ENCODE results near the gene SHH.

Gene SHH

GRCh38 chr7:155806096-155806871, 6.0 kb downstream of the SHH start:
- DNase-seq (ENCODE audit: low spot score) = no peak

GRCh38 chr7:155805826-155806095, 6.5 kb downstream of the SHH start:
- DNase-seq (ENCODE audit: low spot score) = no peak

DNA sequence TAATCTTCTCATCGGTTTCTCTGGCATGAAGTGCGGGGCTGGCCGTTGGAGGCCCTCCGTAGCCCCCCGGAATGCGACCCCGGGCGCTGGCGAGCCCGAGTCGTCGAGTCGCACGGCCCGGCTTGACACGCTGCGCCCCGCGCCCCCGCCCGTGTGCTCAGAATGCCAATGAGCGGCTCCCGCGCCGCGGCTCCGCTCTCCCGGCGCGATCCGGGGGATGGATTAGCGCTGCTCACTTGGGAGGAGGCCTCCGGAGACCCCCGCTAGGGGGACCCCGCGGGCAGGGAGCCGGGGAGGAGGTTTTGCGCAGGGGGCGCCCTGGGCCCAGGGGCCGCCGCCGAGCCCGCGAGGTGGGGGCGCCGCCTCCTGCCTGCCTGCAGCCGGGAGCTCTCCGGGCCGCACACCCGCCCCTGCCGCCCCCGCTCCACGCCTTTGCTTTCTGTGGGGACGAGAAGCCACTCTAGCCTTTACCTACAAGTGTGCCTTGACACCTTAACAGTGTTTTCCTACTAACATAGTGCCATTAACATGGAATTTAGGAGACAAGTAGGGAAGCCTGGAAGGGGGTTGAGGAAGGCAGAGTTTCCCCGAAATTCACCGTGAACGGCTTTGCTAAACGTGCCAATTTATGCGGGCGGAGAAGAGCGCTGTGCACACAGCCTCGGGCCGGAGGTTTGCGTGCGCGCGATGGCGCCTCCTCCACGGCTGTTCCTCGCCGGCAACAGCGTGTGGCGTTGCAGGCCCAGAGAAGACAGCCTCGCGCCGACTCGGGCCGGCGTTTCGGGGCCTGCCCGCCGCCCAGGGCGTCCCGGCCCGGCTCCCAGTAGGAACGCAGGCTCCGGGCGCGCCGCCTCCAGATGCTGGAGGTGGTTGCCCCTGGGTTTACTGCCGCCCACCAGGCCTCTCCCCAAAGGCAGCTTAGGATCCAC, 7.1 kb downstream of the SHH start:
- peak; percentile 50 for DNase-seq (ENCODE audit: low spot score)

DNA sequence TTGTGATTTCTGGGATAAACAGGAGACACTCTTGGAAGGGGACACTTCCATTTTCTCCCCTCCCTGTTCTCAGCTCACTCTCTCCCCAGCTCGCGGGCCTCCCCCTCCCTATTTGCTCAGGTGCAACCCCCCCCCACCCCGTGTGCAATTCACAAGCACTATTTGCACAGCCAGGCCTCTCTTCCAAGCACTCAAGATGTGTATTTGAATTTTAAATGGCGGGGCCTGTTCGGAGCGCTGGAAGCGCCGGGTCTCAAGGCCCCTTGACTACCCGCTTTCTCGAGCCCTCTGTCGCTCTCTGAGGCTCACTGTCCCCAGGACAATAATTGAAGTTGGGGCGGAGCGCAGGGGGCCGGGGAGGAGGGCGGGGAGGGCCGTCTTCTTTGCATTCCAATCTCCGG, 7.8 kb downstream of the SHH start:
- no peak for DNase-seq (ENCODE audit: low spot score)

GRCh38 chr7:155803418-155804376, 8.6 kb downstream of the SHH start:
- no peak for DNase-seq (ENCODE audit: low spot score)

DNA sequence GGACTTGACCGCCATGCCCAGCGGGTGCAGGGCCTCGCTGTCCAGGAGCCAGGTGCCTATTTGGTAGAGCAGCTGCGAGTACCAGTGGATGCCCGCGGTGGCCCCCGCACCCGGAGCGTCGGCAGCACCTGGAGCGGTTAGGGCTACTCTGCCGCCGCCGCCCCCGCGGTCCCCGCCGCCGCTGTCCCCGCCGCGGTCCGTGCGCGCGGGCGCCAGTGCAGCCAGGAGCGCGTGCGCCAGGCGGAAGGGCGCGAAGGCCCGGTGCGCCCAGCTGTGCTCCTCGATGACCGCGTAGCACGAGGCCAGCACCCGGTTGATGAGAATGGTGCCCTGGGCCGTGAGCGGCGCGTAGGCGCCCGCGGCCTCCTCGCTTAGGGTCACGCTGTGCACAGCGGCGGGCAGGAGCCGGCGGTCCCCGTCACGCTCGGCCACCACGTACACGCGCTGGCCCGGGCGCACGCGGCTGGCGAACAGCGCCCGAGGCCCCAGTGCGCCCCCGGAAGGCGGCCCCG, 9.3 kb downstream of the SHH start:
- DNase-seq (ENCODE audit: low spot score) = no peak

- DNase-seq (ENCODE audit: low spot score) = no peak
These were observed 10.0 kb downstream of the SHH start for GRCh38 chr7:155802291-155802690.

DNA sequence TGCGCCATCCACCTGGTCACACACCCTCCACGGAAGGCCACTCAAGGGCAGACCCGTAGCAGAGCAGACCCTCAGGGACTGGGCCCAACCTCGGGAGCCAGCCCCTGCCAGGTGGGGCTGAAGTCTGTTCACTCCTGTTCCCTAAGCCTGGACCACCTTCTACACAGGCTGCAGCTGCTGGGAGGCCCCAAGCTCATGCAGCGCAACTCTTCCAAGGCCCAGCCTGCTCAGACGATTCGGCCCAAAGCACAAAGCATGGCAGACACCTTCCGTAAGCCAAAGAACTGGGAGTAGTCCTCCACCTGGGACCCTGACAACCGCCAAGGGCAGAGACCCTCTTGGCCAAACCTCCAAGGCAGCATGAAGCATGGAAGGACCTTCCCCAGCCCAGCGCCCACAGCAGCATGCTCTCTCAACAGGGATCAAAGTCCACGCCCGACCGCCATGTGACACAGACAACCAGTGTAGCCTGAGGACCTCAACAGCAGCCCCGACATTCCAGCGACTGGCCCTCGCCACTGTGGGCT, 11.5 kb downstream of the SHH start:
- DNase-seq (ENCODE audit: low spot score) = no peak

GRCh38 chr7:155800301-155800700, 12.0 kb downstream of the SHH start:
- no peak for DNase-seq (ENCODE audit: low spot score)

- DNase-seq (ENCODE audit: low spot score) = no peak
These were observed 12.7 kb downstream of the SHH start for GRCh38 chr7:155799514-155799913.

GRCh38 chr7:155798673-155799439, 13.4 kb downstream of the SHH start:
- DNase-seq (ENCODE audit: low spot score) = no peak

- no peak for DNase-seq (ENCODE audit: low spot score)
These were observed 14.7 kb downstream of the SHH start for GRCh38 chr7:155797262-155798250.

DNA sequence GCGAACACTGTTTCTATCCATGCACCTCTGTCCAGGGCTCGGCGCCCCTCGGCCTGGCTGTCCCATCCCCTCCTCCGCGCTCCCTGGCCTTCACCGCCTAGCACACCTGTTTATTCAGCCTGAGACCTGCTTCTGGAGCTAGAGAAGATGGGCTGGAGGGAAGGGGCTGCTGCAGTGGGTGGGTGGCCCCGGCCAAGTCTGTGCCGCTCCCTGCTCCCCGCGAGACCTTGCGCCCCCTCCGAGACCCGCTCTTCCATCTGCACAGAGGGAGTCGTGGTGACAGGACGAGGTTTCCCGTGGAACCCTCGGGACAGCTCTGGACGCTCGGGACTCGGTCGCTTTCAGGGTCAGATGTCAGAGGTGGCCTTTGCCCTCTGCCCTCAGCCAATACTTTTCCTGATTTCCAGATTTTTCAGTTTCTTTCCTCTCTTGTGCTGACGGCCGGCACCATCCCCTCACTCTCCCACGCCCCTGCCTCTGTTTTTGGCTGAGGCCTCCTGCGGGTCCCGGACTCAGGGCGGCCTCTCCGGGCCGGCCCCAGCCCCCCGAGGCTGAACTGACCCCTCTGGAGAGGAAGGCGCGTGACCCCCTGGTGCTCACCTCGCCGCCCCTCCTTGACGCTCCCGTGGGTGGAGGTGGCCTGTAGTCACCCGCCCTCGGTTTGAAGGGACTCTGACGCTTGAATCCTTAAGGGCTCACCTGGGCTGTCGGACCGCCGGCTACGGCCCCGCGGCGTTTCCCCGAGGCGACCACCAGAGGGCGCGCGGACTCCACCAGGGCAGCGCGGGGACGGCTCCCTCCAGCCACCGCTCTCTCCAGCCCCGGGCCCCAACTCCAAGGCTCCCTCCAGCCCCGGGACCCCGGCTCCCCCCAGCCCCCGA, 15.6 kb downstream of the SHH start:
- DNase-seq (ENCODE audit: low spot score) = peak; percentile 76

DNA sequence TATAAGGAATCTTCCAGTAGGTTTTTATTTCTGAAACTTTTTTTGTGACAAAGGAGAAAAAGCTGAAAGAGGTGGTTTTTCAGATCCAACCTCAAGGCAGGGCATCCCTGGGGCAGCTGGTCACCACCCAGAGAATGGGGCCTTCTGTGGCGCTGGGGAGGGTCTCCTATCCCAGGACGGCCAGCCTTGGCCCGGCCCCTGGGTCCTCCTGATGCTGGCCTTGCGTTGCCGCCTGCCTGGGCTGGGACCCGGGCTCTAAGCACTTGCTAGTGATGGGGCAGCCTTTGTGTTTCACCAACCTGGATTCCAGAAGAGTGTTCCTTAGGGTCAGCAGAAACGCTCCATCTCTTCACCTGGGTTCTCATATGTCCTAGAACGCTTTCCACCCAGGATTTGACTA, 16.3 kb downstream of the SHH start:
- DNase-seq (ENCODE audit: low spot score) = no peak

GRCh38 chr7:155795401-155795800, 16.9 kb downstream of the SHH start:
- no peak for DNase-seq (ENCODE audit: low spot score)

- no peak for DNase-seq (ENCODE audit: low spot score)
These were observed 18.1 kb downstream of the SHH start for GRCh38 chr7:155794196-155794595.

- DNase-seq (ENCODE audit: low spot score) = no peak
These were observed 18.5 kb downstream of the SHH start for GRCh38 chr7:155793720-155794119.

GRCh38 chr7:155792999-155793560, 19.2 kb downstream of the SHH start:
- no peak for DNase-seq (ENCODE audit: low spot score)
